ENCODE results near the gene ZCCHC4. TPM values are rescaled to one million over a fixed set of nuclear protein-coding genes. Genes with fewer than 3 reads are reported as not detected.

The ZCCHC4 gene
- total and polyA plus RNA-seq, 2 of the 8 experiments (the other 6 are each of a cell fraction or from before 2014, with no cell fraction given), result 9.8 to 12.5 TPM

DNA sequence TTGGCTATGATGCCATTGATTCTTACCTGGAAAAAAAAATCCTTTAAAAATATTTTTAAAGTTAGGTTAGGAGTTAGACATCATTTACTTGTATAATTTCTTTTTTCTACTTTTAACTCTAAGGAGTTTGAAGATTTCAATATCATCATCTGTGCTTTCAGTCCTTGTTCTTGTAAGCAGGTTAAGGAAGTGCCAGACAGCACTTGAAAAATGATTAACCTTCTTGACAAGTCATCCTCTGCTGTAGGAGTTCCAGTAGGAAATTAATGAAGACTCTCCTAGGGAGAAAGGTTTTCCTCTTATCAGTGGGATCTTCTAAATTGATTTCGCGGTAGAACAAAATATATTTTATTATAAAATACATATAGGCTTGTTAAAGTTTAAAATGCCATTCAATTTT, 35.4 kb downstream of the ZCCHC4 start:
- no peak overlapping the region for H2BK120ac ChIP-seq (replicated peaks; ENCODE audit: low read depth, low read length)
- no peaks in the 10 kb centered on the region; the same call in 1 of the 2 replicates for H3K79me1 ChIP-seq (ENCODE audit: low read depth, low read length)
- H3K27ac ChIP-seq (ENCODE audit: low read depth, low read length), result no peak overlapping the region
- no peak overlapping the region for H4K91ac ChIP-seq (replicated peaks; ENCODE audit: insufficient read length, low read length)
- FAIRE-seq, result no peak
- no peaks in the 10 kb centered on the region for H3K4me1 ChIP-seq (replicated peaks in 1 of 4; ENCODE audit: control insufficient read depth in 3 of 4, insufficient read depth in 4 of 4, low read length in 3 of 4)
- ChIA-PET CTCF (ENCODE audit: partially characterized antibody) (interaction anchor here (0.6 to 1.5 kb wide), 7 partner anchors 11 to 368 kb away, joined by 3 read pairs; partner anchors contain the start of gene ZCCHC4), POLR2A (ENCODE audit: partially characterized antibody) (no interaction called here)
- no peak overlapping the region for H4K5ac ChIP-seq (ENCODE audit: insufficient read length, low read depth, low read length)
- H4K20me1 ChIP-seq (replicated peaks in 1 of 2; ENCODE audit: control insufficient read depth in 1 of 2, insufficient read depth in 2 of 2, low read length in 2 of 2), result no peaks in the 10 kb centered on the region
- H3K23ac ChIP-seq (ENCODE audit: insufficient read length), result no peak overlapping the region
- no peak overlapping the region for H2BK20ac ChIP-seq (ENCODE audit: low read length)
- H2BK5ac ChIP-seq (ENCODE audit: low read depth, low read length), result no peak overlapping the region
- H3K14ac ChIP-seq (ENCODE audit: insufficient read length), result no peak overlapping the region
- DNase-seq (ENCODE audit: low read depth in 1 of 2, low spot score in 2 of 2), result no peak
- H2BK15ac ChIP-seq (ENCODE audit: low read length), result no peak overlapping the region
- no peak overlapping the region for H3K4ac ChIP-seq (replicated peaks; ENCODE audit: insufficient read length, low read depth, low read length)
- no peaks in the 10 kb centered on the region for H3K27me3 ChIP-seq (replicated peaks in 1 of 4; ENCODE audit: control insufficient read depth in 3 of 4, extremely low read depth in 1 of 4, insufficient read depth in 3 of 4, low read length in 3 of 4)
- H3K9ac ChIP-seq (replicated peaks in 1 of 4; ENCODE audit: extremely low read depth in 1 of 4, low read depth in 3 of 4, low read length in 3 of 4), result no peak overlapping the region
- no peak overlapping the region for H3K56ac ChIP-seq (replicated peaks; ENCODE audit: insufficient read length, low read depth, low read length)
- no peak overlapping the region for H2AK5ac ChIP-seq (ENCODE audit: low read depth, low read length)
- no peak overlapping the region for H2BK12ac ChIP-seq (ENCODE audit: low read depth, low read length)
- H3K18ac ChIP-seq (ENCODE audit: extremely low read depth, low read length), result no peak overlapping the region
- WGBS, 2 experiments (ENCODE audit: extremely low coverage in 1 of 2, insufficient coverage in 1 of 2, insufficient read length in 1 of 2, insufficient replicate concordance in 2 of 2, low coverage in 1 of 2, low lambda C conversion rate in 2 of 2, missing lambda C conversion rate in 1 of 2), result 96% methylated on average over 2 of the region's 2 CpGs; no CpG with 5 or more reads in 1 of the 2 experiments
- H2AFZ ChIP-seq (ENCODE audit: low read length), result no peak overlapping the region
- H3K79me2 ChIP-seq (ENCODE audit: control insufficient read depth in 1 of 2, insufficient read depth in 2 of 2, low read length in 2 of 2), result no peaks in the 10 kb centered on the region
- H3K36me3 ChIP-seq (ENCODE audit: control insufficient read depth in 2 of 4, insufficient read depth in 4 of 4, low read length in 3 of 4), result no peaks in the 10 kb centered on the region
- no peaks in the 10 kb centered on the region for H3K23me2 ChIP-seq (ENCODE audit: low read depth, low read length)
- no peak overlapping the region for H4K8ac ChIP-seq (ENCODE audit: extremely low read depth, insufficient read depth, low read length)
- H3K9me3 ChIP-seq (ENCODE audit: insufficient read depth in 2 of 2, low read depth in 1 of 2, low read length in 1 of 2), result no peaks in the 10 kb centered on the region
- H3K4me2 ChIP-seq (ENCODE audit: insufficient read depth in 1 of 2, low read depth in 2 of 2, low read length in 2 of 2), result no peak overlapping the region
- H3K4me3 ChIP-seq (ENCODE audit: extremely low read depth in 1 of 4, insufficient read depth in 2 of 4, low read depth in 3 of 4, low read length in 4 of 4), result no peak overlapping the region
- TF ChIP-seq NANOG (IDR thresholded peaks at IDR 0.05; ENCODE audit: insufficient read depth, low read depth, low read length, poor library complexity, severe bottlenecking) (no peak), SP4 (IDR thresholded peaks at IDR 0.05; ENCODE audit: low read length) (no peak), JUN (IDR thresholded peaks at IDR 0.05; ENCODE audit: low read depth, low read length) (no peak), FOSL1 (IDR thresholded peaks at IDR 0.05; ENCODE audit: insufficient read depth, low read depth, low read length) (no peak), RNF2 (IDR thresholded peaks at IDR 0.05; ENCODE audit: borderline replicate concordance, low read depth, low read length, missing control alignments, poor library complexity, severe bottlenecking) (no peak), SUZ12 (IDR thresholded peaks at IDR 0.05; ENCODE audit: low read length) (no peak), CREB1 (IDR thresholded peaks at IDR 0.05) (no peak), KDM4A (IDR thresholded peaks at IDR 0.05; ENCODE audit: low read depth, low read length, severe bottlenecking) (no peak), TEAD4 (IDR thresholded peaks at IDR 0.05; ENCODE audit: low read depth, low read length) (no peak), GABPA (IDR thresholded peaks at IDR 0.05; ENCODE audit: borderline replicate concordance, insufficient read depth, low read length) (no peak)
- TF ChIP-seq, protein P1, sequence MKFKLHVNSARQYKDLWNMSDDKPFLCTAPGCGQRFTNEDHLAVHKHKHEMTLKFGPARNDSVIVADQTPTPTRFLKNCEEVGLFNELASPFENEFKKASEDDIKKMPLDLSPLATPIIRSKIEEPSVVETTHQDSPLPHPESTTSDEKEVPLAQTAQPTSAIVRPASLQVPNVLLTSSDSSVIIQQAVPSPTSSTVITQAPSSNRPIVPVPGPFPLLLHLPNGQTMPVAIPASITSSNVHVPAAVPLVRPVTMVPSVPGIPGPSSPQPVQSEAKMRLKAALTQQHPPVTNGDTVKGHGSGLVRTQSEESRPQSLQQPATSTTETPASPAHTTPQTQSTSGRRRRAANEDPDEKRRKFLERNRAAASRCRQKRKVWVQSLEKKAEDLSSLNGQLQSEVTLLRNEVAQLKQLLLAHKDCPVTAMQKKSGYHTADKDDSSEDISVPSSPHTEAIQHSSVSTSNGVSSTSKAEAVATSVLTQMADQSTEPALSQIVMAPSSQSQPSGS (IDR thresholded peaks at IDR 0.05; ENCODE audit: low read length), result no peak
- TF ChIP-seq, protein P2, sequence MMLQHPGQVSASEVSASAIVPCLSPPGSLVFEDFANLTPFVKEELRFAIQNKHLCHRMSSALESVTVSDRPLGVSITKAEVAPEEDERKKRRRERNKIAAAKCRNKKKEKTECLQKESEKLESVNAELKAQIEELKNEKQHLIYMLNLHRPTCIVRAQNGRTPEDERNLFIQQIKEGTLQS (IDR thresholded peaks at IDR 0.05; ENCODE audit: insufficient read depth, low read depth, low read length), result no peak
